ENCODE results near the gene IFIH1.

Gene IFIH1

DNA sequence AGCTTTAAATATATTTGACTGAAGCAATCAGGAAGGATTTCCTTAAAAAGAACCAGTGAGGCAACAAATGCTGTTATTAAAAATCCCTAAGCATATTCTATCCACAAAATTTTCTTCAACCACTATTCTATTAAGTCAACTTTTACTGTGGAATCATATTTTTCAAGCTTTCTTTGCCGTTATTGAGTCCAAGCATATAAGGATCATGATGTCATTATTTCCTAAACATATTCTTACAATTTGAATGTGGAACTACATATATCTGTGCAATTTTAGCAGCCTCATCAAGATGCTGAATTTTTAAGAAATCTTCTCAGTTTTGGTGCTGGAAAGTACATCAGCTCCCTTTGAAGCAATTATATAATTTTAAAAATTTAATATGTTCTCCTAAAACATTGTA lies 5.6 kb downstream of the IFIH1 start:
- Histone ChIP-seq H3K36me3 (ENCODE audit: insufficient read depth, low read length) (peaks cover 43% of the 10 kb centered on the region), H3K4me3 (ENCODE audit: low read depth, low read length) (no peak overlapping the region), H3K4me1 (ENCODE audit: control insufficient read depth, insufficient read depth, low read length, unreplicated experiment) (peaks cover 20% of the 10 kb centered on the region), H3K27ac (ENCODE audit: low read depth, low read length) (no peak overlapping the region), H3K27me3 (ENCODE audit: insufficient read depth, low read length) (no peaks in the 10 kb centered on the region), H3K79me2 (ENCODE audit: control insufficient read depth, insufficient read depth, low read length, unreplicated experiment) (peaks cover 52% of the 10 kb centered on the region), H2AFZ (ENCODE audit: low read length, unreplicated experiment) (no peak overlapping the region)

DNA sequence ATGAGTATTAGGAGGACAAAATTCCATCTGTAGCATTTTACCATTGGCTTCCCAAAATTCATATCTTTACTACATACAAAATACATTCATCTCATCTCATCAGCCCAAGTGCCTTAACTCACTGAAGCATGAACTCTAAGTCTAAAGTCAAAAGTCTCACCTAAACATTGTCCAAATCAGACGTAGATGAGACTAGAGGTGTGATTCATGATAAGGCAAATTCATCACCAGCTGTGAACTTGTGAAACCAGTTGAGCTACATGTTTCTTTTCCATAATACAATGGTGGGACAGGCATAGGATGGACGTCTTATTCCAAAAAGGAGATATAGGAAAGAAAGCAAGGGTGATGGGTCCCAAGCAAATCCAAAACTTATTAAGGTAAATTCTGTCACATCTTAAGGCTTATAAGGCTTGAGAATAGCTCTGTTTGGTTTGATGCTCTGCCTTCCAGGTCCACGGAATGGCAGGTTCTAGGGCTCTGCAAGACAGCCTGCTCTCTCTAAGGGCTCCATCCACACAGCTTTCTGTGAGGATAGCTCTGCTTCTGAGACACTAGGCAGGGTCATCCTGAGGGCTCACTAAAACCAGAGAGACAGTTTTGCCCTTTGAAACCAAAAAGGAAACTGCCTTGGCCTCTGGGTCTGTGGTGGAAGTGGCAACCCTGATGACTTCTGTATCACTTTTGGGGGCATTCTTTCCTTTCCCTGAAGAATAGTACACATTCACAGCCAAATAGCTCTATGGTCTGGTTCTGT lies 9.6 kb downstream of the IFIH1 start:
- no peak overlapping the region for H3K27ac ChIP-seq (ENCODE audit: low read depth, low read length)
- H3K4me1 ChIP-seq (ENCODE audit: control insufficient read depth, insufficient read depth, low read length, unreplicated experiment): peaks cover 5% of the 10 kb centered on the region
- no peak overlapping the region for H3K4me3 ChIP-seq (ENCODE audit: low read depth, low read length)
- no peaks in the 10 kb centered on the region for H3K27me3 ChIP-seq (ENCODE audit: insufficient read depth, low read length)
- no peak overlapping the region for H2AFZ ChIP-seq (ENCODE audit: low read length, unreplicated experiment)
- H3K79me2 ChIP-seq (ENCODE audit: control insufficient read depth, insufficient read depth, low read length, unreplicated experiment): peaks cover 16% of the 10 kb centered on the region
- H3K36me3 ChIP-seq (ENCODE audit: insufficient read depth, low read length): peaks cover 42% of the 10 kb centered on the region

GRCh38 chr2:162305901-162306300 lies 12.6 kb downstream of the IFIH1 start:
- Histone ChIP-seq H3K4me1 (ENCODE audit: control insufficient read depth, insufficient read depth, low read length, unreplicated experiment) (peaks cover 2% of the 10 kb centered on the region), H3K79me2 (ENCODE audit: control insufficient read depth, insufficient read depth, low read length, unreplicated experiment) (no peaks in the 10 kb centered on the region), H3K27me3 (ENCODE audit: insufficient read depth, low read length) (no peaks in the 10 kb centered on the region), H3K4me3 (ENCODE audit: low read depth, low read length) (no peak overlapping the region), H3K27ac (ENCODE audit: low read depth, low read length) (no peak overlapping the region), H2AFZ (ENCODE audit: low read length, unreplicated experiment) (no peak overlapping the region), H3K36me3 (ENCODE audit: insufficient read depth, low read length) (peaks cover 38% of the 10 kb centered on the region)

GRCh38 chr2:162301877-162302276 lies 16.6 kb downstream of the IFIH1 start:
- Histone ChIP-seq H2AFZ (ENCODE audit: low read length, unreplicated experiment) (no peak overlapping the region), H3K4me3 (ENCODE audit: low read depth, low read length) (no peak overlapping the region), H3K27ac (ENCODE audit: low read depth, low read length) (no peak overlapping the region), H3K79me2 (ENCODE audit: control insufficient read depth, insufficient read depth, low read length, unreplicated experiment) (no peaks in the 10 kb centered on the region), H3K4me1 (ENCODE audit: control insufficient read depth, insufficient read depth, low read length, unreplicated experiment) (peaks cover 13% of the 10 kb centered on the region), H3K27me3 (ENCODE audit: insufficient read depth, low read length) (no peaks in the 10 kb centered on the region), H3K36me3 (ENCODE audit: insufficient read depth, low read length) (peaks cover 10% of the 10 kb centered on the region)

DNA sequence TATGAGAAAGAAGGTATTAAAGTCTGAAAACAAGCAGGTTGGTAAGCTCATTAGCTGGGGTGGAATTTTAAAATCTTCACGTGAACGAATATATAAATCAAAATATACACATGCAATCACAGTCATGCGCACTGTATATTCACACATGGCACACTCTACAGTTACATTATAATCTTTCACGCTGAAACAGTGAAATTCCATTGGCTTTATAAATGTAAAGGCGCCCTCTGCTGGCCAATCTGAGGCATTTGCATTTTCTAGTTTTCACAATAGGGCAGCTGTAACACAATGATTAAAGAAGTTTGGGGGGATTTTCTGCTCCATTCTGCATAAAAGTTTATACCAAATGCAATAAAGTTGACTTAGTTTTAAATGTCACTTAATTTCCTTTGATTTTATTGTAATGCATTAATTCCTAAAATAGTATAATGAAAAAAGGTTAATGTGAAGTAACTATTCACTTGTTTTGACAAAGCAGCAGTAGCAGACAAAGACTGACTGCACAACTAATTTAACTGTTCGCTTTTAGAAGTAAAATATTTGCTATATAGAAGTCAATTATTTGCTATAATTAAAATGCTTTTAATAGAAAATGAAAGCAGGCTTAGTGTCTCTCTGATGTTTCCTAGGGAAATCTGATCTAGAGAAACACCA lies 17.2 kb downstream of the IFIH1 start:
- Histone ChIP-seq H3K27ac (ENCODE audit: low read depth, low read length) (no peak overlapping the region), H3K36me3 (ENCODE audit: insufficient read depth, low read length) (peaks cover 7% of the 10 kb centered on the region; the same call in 1 of the 2 replicates), H3K4me1 (ENCODE audit: control insufficient read depth, insufficient read depth, low read length, unreplicated experiment) (peaks cover 13% of the 10 kb centered on the region), H3K27me3 (ENCODE audit: insufficient read depth, low read length) (no peaks in the 10 kb centered on the region), H2AFZ (ENCODE audit: low read length, unreplicated experiment) (no peak overlapping the region), H3K4me3 (ENCODE audit: low read depth, low read length) (no peak overlapping the region), H3K79me2 (ENCODE audit: control insufficient read depth, insufficient read depth, low read length, unreplicated experiment) (no peaks in the 10 kb centered on the region)

GRCh38 chr2:162300266-162300665 lies 18.2 kb downstream of the IFIH1 start:
- no peaks in the 10 kb centered on the region; the same call in 1 of the 2 replicates for H3K36me3 ChIP-seq (ENCODE audit: insufficient read depth, low read length)
- H2AFZ ChIP-seq (ENCODE audit: low read length, unreplicated experiment): no peak overlapping the region
- peaks cover 13% of the 10 kb centered on the region for H3K4me1 ChIP-seq (ENCODE audit: control insufficient read depth, insufficient read depth, low read length, unreplicated experiment)
- no peaks in the 10 kb centered on the region for H3K79me2 ChIP-seq (ENCODE audit: control insufficient read depth, insufficient read depth, low read length, unreplicated experiment)
- H3K4me3 ChIP-seq (ENCODE audit: low read depth, low read length): no peak overlapping the region
- H3K27ac ChIP-seq (ENCODE audit: low read depth, low read length): no peak overlapping the region
- H3K27me3 ChIP-seq (ENCODE audit: insufficient read depth, low read length): no peaks in the 10 kb centered on the region

- Histone ChIP-seq H3K27me3 (ENCODE audit: insufficient read depth, low read length) (no peaks in the 10 kb centered on the region), H3K36me3 (ENCODE audit: insufficient read depth, low read length) (no peaks in the 10 kb centered on the region; the same call in 1 of the 2 replicates), H3K4me1 (ENCODE audit: control insufficient read depth, insufficient read depth, low read length, unreplicated experiment) (peaks cover 20% of the 10 kb centered on the region), H3K27ac (ENCODE audit: low read depth, low read length) (no peak overlapping the region), H3K79me2 (ENCODE audit: control insufficient read depth, insufficient read depth, low read length, unreplicated experiment) (no peaks in the 10 kb centered on the region), H2AFZ (ENCODE audit: low read length, unreplicated experiment) (no peak overlapping the region), H3K4me3 (ENCODE audit: low read depth, low read length) (no peak overlapping the region)
These were observed 19.7 kb downstream of the IFIH1 start for GRCh38 chr2:162298669-162299335.

- Histone ChIP-seq H3K4me3 (ENCODE audit: low read depth, low read length) (no peak overlapping the region), H3K36me3 (ENCODE audit: insufficient read depth, low read length) (no peaks in the 10 kb centered on the region; the same call in 1 of the 2 replicates), H3K79me2 (ENCODE audit: control insufficient read depth, insufficient read depth, low read length, unreplicated experiment) (no peaks in the 10 kb centered on the region), H3K4me1 (ENCODE audit: control insufficient read depth, insufficient read depth, low read length, unreplicated experiment) (peaks cover 28% of the 10 kb centered on the region), H2AFZ (ENCODE audit: low read length, unreplicated experiment) (no peak overlapping the region), H3K27ac (ENCODE audit: low read depth, low read length) (no peak overlapping the region), H3K27me3 (ENCODE audit: insufficient read depth, low read length) (no peaks in the 10 kb centered on the region)
These were observed 20.4 kb downstream of the IFIH1 start for GRCh38 chr2:162297925-162298552.

DNA sequence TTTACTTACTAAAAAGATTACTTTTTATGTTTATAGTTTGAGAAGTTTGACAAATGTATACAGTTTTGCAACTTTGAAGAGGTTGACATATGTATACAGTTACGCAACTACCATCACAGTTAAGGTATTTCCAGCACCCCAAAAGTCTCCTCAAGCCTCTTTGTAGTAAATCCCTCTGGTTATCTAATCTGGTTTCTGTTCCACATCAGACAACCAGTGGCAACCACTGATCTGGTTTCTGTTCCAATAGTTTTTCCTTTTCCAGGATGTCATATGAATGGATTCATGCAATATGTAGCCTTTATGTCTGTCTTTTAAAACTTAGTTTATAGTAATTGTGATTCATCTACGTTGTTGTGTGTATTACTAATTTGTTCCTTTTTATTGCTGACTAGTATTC lies 23.5 kb downstream of the IFIH1 start:
- H3K36me3 ChIP-seq (ENCODE audit: insufficient read depth, low read length): peaks cover 7% of the 10 kb centered on the region
- no peaks in the 10 kb centered on the region for H3K79me2 ChIP-seq (ENCODE audit: control insufficient read depth, insufficient read depth, low read length, unreplicated experiment)
- H2AFZ ChIP-seq (ENCODE audit: low read length, unreplicated experiment): no peak overlapping the region
- no peak overlapping the region for H3K4me3 ChIP-seq (ENCODE audit: low read depth, low read length)
- no peak overlapping the region for H3K27ac ChIP-seq (ENCODE audit: low read depth, low read length)
- no peaks in the 10 kb centered on the region for H3K27me3 ChIP-seq (ENCODE audit: insufficient read depth, low read length)
- H3K4me1 ChIP-seq (ENCODE audit: control insufficient read depth, insufficient read depth, low read length, unreplicated experiment): peaks cover 17% of the 10 kb centered on the region

GRCh38 chr2:162293122-162293786 lies 25.2 kb downstream of the IFIH1 start:
- Histone ChIP-seq H3K4me3 (ENCODE audit: low read depth, low read length) (no peak overlapping the region), H3K27ac (ENCODE audit: low read depth, low read length) (no peak overlapping the region)

More at GRCh38 chr2:162293122-162293786, 25.2 kb downstream of the IFIH1 start:
- Histone ChIP-seq H2AFZ (ENCODE audit: low read length, unreplicated experiment) (no peak overlapping the region), H3K36me3 (ENCODE audit: insufficient read depth, low read length) (peaks cover 19% of the 10 kb centered on the region), H3K27me3 (ENCODE audit: insufficient read depth, low read length) (no peaks in the 10 kb centered on the region), H3K4me1 (ENCODE audit: control insufficient read depth, insufficient read depth, low read length, unreplicated experiment) (peaks cover 14% of the 10 kb centered on the region), H3K79me2 (ENCODE audit: control insufficient read depth, insufficient read depth, low read length, unreplicated experiment) (no peaks in the 10 kb centered on the region)

Data from ACC112 (cell line).